HepG2 (cell line): ENCODE data around the gene DPPA2. TPM values are rescaled to one million over a fixed set of nuclear protein-coding genes. Genes with fewer than 3 reads are reported as not detected.

Experiments used
- ATAC-seq: fragments of 200-7000 bp; cut with Tn5 transposase; 3 replicates; pipeline ENCODE4 v1.9.1; 2020; ENCODE audit warnings: mild to moderate bottlenecking, moderate library complexity
- BruUV-seq: library from RNA; stranded (reverse); fragments of 400-500 nt; replicated peaks from 2 replicates; lab custom pipeline; 2021; lab: Mats Ljungman, UMichigan
- CTCF ChIA-PET: fragments of 300-600 bp; formaldehyde crosslinking; extraction: SDS; loops from one replicate; lab custom pipeline; 2021; ENCODE audit warnings: low total read pairs, inconsistent platforms, low intra/inter-chr PET ratio; lab: Yijun Ruan, JAX
- POLR2A ChIA-PET: fragments of 350-600 bp; sonication (Branson Sonifier 250); formaldehyde crosslinking; loops from one replicate; lab custom pipeline; 2020; ENCODE audit warnings: antibody characterized with exemption, inconsistent platforms; lab: Yijun Ruan, JAX
- DNase-seq: peaks from one replicate; pipeline ENCODE4 v3.0.0-alpha.2; 2015; ENCODE audit warnings: low spot score
- FAIRE-seq: peaks from 3 replicates; lab custom pipeline; 2011; peaks lifted over from hg19 to GRCh38; lab: Jason Lieb, UNC
- H2AFZ ChIP-seq: one replicate; pipeline ENCODE4 v1.6.1; 2011; ENCODE audit warnings: low read length, inconsistent platforms
- H3K27ac ChIP-seq: fragments of 300-600 bp; 3 replicates; pipeline ENCODE4 v1.8.0; 2011; ENCODE audit warnings: mixed run types, mild to moderate bottlenecking, mixed read lengths, low read length, inconsistent platforms; ENCODE audit not compliant: insufficient read depth; ENCODE audit errors: extremely low read length
- H3K27me3 ChIP-seq, 2 experiments: fragments of 200-600 bp in 1 of 2; 2 replicates in 1 of 2; 3 replicates in 1 of 2; pipeline versions ENCODE4 v1.6.0 to v1.8.0; 2011; ENCODE audit warnings: low read length in 2 of 2, mild to moderate bottlenecking in 2 of 2, moderate library complexity in 2 of 2, inconsistent platforms in 1 of 2; ENCODE audit not compliant: insufficient read depth in 2 of 2, control insufficient read depth in 1 of 2
- H3K36me3 ChIP-seq, 2 experiments: fragments of 200-600 bp in 1 of 2; replicated peaks in 1 of 2; 2 replicates in 1 of 2; 3 replicates in 1 of 2; pipeline versions ENCODE4 v1.5.1 to v1.8.0; 2011; ENCODE audit warnings: low read length in 2 of 2, inconsistent platforms in 1 of 2; ENCODE audit not compliant: insufficient read depth in 2 of 2, control insufficient read depth in 1 of 2
- H3K4me1 ChIP-seq: 2 replicates; pipeline ENCODE4 v1.5.1; 2012; ENCODE audit warnings: low read length, inconsistent platforms; ENCODE audit not compliant: insufficient read depth
- H3K4me2 ChIP-seq: 2 replicates; pipeline ENCODE4 v1.6.0; 2011; ENCODE audit warnings: low read depth, low read length, inconsistent platforms
- H3K4me3 ChIP-seq, 3 experiments: fragments of 200-600 bp in 1 of 3; sonication (generic), shearing (Covaris generic) in 1 of 3; replicated peaks in 1 of 3; 2 replicates each; pipeline ENCODE4 v1.5.1; 2011 to 2016; ENCODE audit warnings: low read length in 3 of 3, inconsistent platforms in 2 of 3, low read depth in 2 of 3, mild to moderate bottlenecking in 2 of 3, control low read depth in 1 of 3, mixed read lengths in 1 of 3; ENCODE audit not compliant: insufficient read depth in 1 of 3
- H3K79me2 ChIP-seq: one replicate; pipeline ENCODE4 v1.6.1; 2011; ENCODE audit warnings: low read length, inconsistent platforms; ENCODE audit not compliant: insufficient read depth
- H3K9ac ChIP-seq: 2 replicates; pipeline ENCODE4 v1.6.0; 2011; ENCODE audit warnings: mild to moderate bottlenecking, low read depth, low read length, inconsistent platforms; ENCODE audit not compliant: insufficient read depth
- H3K9me3 ChIP-seq: 2 replicates; pipeline ENCODE4 v1.5.1; 2012; ENCODE audit warnings: mild to moderate bottlenecking, low read length
- H4K20me1 ChIP-seq: 2 replicates; pipeline ENCODE4 v1.6.0; 2011; ENCODE audit warnings: inconsistent platforms, mild to moderate bottlenecking, low read length, moderate library complexity; ENCODE audit not compliant: insufficient read depth
- ARNT ChIP-seq: fragments of 450-650 bp; IDR thresholded peaks from 2 replicates; pipeline ENCODE4 v1.6.1; 2017
- BRD4 ChIP-seq: sonication (generic); formaldehyde crosslinking; IDR thresholded peaks from 2 replicates; pipeline ENCODE4 v1.4.0; 2020; ENCODE audit warnings: missing genetic modification reagents
- CEBPG ChIP-seq: IDR thresholded peaks from 2 replicates; pipeline ENCODE4 v1.6.1; 2016
- CHD2 ChIP-seq: IDR thresholded peaks from 2 replicates; pipeline ENCODE4 v1.6.1; 2011; ENCODE audit warnings: low read depth, low read length, improper control_type of control experiment
- FOXC1 ChIP-seq: sonication (generic); formaldehyde crosslinking; IDR thresholded peaks from 2 replicates; pipeline ENCODE4 v1.8.0; 2022; ENCODE audit warnings: mild to moderate bottlenecking, missing genetic modification reagents, borderline replicate concordance
- GATAD1 ChIP-seq: IDR thresholded peaks from 2 replicates; pipeline ENCODE4 v1.6.1; 2016; ENCODE audit warnings: missing genetic modification reagents, missing compliant biosample characterization
- KLF9 ChIP-seq: IDR thresholded peaks from 2 replicates; pipeline ENCODE4 v1.6.1; 2016; ENCODE audit warnings: low read depth
- RARA ChIP-seq: IDR thresholded peaks from 2 replicates; pipeline ENCODE4 v1.6.1; 2016; ENCODE audit warnings: missing genetic modification reagents, missing compliant biosample characterization
- RORA ChIP-seq: sonication (generic); formaldehyde crosslinking; IDR thresholded peaks from 2 replicates; pipeline ENCODE4 v1.5.0; 2020; ENCODE audit warnings: mild to moderate bottlenecking, missing genetic modification reagents, moderate library complexity
- SALL1 ChIP-seq: sonication (generic); formaldehyde crosslinking; IDR thresholded peaks from 2 replicates; pipeline ENCODE4 v1.8.0; 2022; ENCODE audit warnings: mild to moderate bottlenecking, missing genetic modification reagents
- ZFP41 ChIP-seq: sonication (generic); formaldehyde crosslinking; IDR thresholded peaks from 2 replicates; pipeline ENCODE4 v1.4.0; 2020; ENCODE audit warnings: mild to moderate bottlenecking, missing genetic modification reagents, borderline replicate concordance
- ZFP82 ChIP-seq: sonication (generic); formaldehyde crosslinking; IDR thresholded peaks from 2 replicates; pipeline ENCODE4 v1.5.1; 2020; ENCODE audit warnings: mild to moderate bottlenecking, missing genetic modification reagents, borderline replicate concordance
- ZNF207 ChIP-seq: fragments of 450-650 bp; IDR thresholded peaks from 2 replicates; pipeline ENCODE4 v1.6.1; 2016; ENCODE audit warnings: antibody characterized with exemption, borderline replicate concordance
- ZNF282 ChIP-seq: fragments of 450-650 bp; IDR thresholded peaks from 2 replicates; pipeline ENCODE4 v1.6.1; 2018; ENCODE audit not compliant: partially characterized antibody
- ZNF383 ChIP-seq: sonication (generic); formaldehyde crosslinking; IDR thresholded peaks from 2 replicates; pipeline ENCODE4 v1.4.0; 2020; ENCODE audit warnings: missing genetic modification reagents, mild to moderate bottlenecking, borderline replicate concordance
- ZNF513 ChIP-seq: sonication (generic); formaldehyde crosslinking; conservative IDR thresholded peaks from 2 replicates; pipeline ENCODE4 v1.5.0; 2020; ENCODE audit warnings: missing genetic modification reagents
- ZNF550 ChIP-seq: sonication (generic); formaldehyde crosslinking; IDR thresholded peaks from 2 replicates; pipeline ENCODE4 v1.4.0; 2020; ENCODE audit warnings: mild to moderate bottlenecking, missing genetic modification reagents, borderline replicate concordance
- ZNF607 ChIP-seq: sonication (generic); formaldehyde crosslinking; IDR thresholded peaks from 2 replicates; pipeline ENCODE4 v1.5.1; 2020; ENCODE audit warnings: missing genetic modification reagents, mild to moderate bottlenecking, borderline replicate concordance
- ZSCAN25 ChIP-seq: sonication (generic); formaldehyde crosslinking; IDR thresholded peaks from 2 replicates; pipeline ENCODE4 v1.8.0; 2022; ENCODE audit warnings: mild to moderate bottlenecking, missing genetic modification reagents
- WGBS: methylation state at CpG from one replicate; pipeline ENCODE4 v1.1.6; 2017; ENCODE audit warnings: low lambda C conversion rate; 5-methylcytosine and 5-hydroxymethylcytosine counted together
- in situ Hi-C: cut with HindIII; loops from 2 replicates; pipeline ENCODE4 v1.10.0; 2017; ENCODE audit warnings: low pct_unique_long_range_greater_than_20kb; ENCODE audit not compliant: extremely low pct_ligation_motif_present
- intact Hi-C: fragments of 100-400 bp; cut with micrococcal nuclease; formaldehyde crosslinking; loops from one replicate; pipeline ENCODE4 v1.10.0; 2022; ENCODE audit not compliant: unreplicated experiment
- polyA plus RNA-seq, 8 experiments: library from polyadenylated mRNA; depleted of rRNA in 3 of 8; stranded (reverse) in 7 of 8; unstranded in 1 of 8; fragments of >200 nt; fragmentation: Illumina TruSeq in 4 of 8; extraction: Trizol in 4 of 8; gene quantifications; 2 replicates each; pipeline versions ENCODE4 v1.2.1 to v1.2.3, GENCODE V29; 2011 to 2016; ENCODE audit warnings: low read depth in 4 of 8, missing spikeins in 1 of 8, mixed read lengths in 1 of 8; ENCODE audit not compliant: insufficient read depth in 1 of 8
- total RNA-seq, 5 experiments: library from RNA; depleted of rRNA; stranded (reverse); fragments of >200 nt; fragmentation: Illumina TruSeq; extraction: Trizol; gene quantifications; 2 replicates each; pipeline ENCODE4 v1.2.3, GENCODE V29; 2016; ENCODE audit warnings: low read depth in 1 of 5
- TF ChIP-seq, protein P1 (sequence below): sonication (generic); formaldehyde crosslinking; IDR thresholded peaks from 2 replicates; pipeline ENCODE4 v1.9.0; 2022; ENCODE audit warnings: missing genetic modification reagents, mild to moderate bottlenecking, borderline replicate concordance

The DPPA2 gene
- total and polyA plus RNA-seq, 2 of the 13 experiments (the other 11 are each of a cell fraction or from before 2014, with no cell fraction given), result not detected

- no peak overlapping the region for H3K27ac ChIP-seq
- POLR2A ChIA-PET, result no interaction called here
- CTCF ChIA-PET, result no interaction called here
These were observed 47.8 kb upstream of the DPPA2 start for GRCh38 chr3:109364088-109364487.

More at GRCh38 chr3:109364088-109364487, 47.8 kb upstream of the DPPA2 start:
- in situ Hi-C loops, result no loop called here
- H3K4me1 ChIP-seq, result 0 out of 2 replicates have a peak, but pooled peaks cover 7% of the 10 kb centered on the region
- no peaks in the 10 kb centered on the region for H3K9me3 ChIP-seq
- H3K36me3 ChIP-seq, result no peaks in the 10 kb centered on the region
- WGBS, result 40% methylated on average over 1 of the region's 6 CpGs
- H4K20me1 ChIP-seq, result no peaks in the 10 kb centered on the region
- intact Hi-C loops, result no loop called here
- no peak overlapping the region for H3K9ac ChIP-seq
- ATAC-seq (no peak), FAIRE-seq (no peak), DNase-seq (no peak)
- BruUV-seq, result no TSS peak
- no peak for TF ChIP-seq RORA (CRISPR knock-in tag)
- no peak for TF ChIP-seq GATAD1
- TF ChIP-seq ZSCAN25, result no peak
- TF ChIP-seq ZNF207, result no peak
- TF ChIP-seq ZNF550 (CRISPR knock-in tag), result no peak
- no peak for TF ChIP-seq CHD2
- TF ChIP-seq KLF9 (CRISPR knock-in tag), result no peak
- no peak for TF ChIP-seq RARA (CRISPR knock-in tag)
- no peak for TF ChIP-seq ZFP82
- TF ChIP-seq FOXC1 (CRISPR knock-in tag), result no peak
- TF ChIP-seq BRD4 (CRISPR knock-in tag), result no peak
- no peak for TF ChIP-seq CEBPG (CRISPR knock-in tag)
- TF ChIP-seq ZNF383, result no peak
- no peak for TF ChIP-seq ARNT
- TF ChIP-seq ZNF607, result no peak
- TF ChIP-seq, protein P1, sequence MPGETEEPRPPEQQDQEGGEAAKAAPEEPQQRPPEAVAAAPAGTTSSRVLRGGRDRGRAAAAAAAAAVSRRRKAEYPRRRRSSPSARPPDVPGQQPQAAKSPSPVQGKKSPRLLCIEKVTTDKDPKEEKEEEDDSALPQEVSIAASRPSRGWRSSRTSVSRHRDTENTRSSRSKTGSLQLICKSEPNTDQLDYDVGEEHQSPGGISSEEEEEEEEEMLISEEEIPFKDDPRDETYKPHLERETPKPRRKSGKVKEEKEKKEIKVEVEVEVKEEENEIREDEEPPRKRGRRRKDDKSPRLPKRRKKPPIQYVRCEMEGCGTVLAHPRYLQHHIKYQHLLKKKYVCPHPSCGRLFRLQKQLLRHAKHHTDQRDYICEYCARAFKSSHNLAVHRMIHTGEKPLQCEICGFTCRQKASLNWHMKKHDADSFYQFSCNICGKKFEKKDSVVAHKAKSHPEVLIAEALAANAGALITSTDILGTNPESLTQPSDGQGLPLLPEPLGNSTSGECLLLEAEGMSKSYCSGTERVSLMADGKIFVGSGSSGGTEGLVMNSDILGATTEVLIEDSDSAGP (CRISPR knock-in tag), result no peak
- TF ChIP-seq ZNF282, result no peak
- no peak for TF ChIP-seq ZFP41 (CRISPR knock-in tag)
- no peak for TF ChIP-seq SALL1 (CRISPR knock-in tag)
- no peak for TF ChIP-seq ZNF513 (CRISPR knock-in tag)
- no peak overlapping the region for H3K4me3 ChIP-seq
- H3K4me2 ChIP-seq, result no peak overlapping the region
- H3K27me3 ChIP-seq, result no peaks in the 10 kb centered on the region
- no peaks in the 10 kb centered on the region for H3K79me2 ChIP-seq
- H2AFZ ChIP-seq, result no peak overlapping the region
